Testis (tissue), 5 donors: ENCODE results near the gene GPR42. TPM values are rescaled to one million over a fixed set of nuclear protein-coding genes. Genes with fewer than 3 reads are reported as not detected.

Experiments
- DNase-seq: peaks from one replicate; pipeline ENCODE4 v3.0.0-alpha.2; 2019
- H3K27ac ChIP-seq, 2 donors: fragments of 200-600 bp; sonication (generic); one replicate each; pipeline ENCODE4 v1.5.1; 2019
- H3K27me3 ChIP-seq: fragments of 200-600 bp; sonication (generic); one replicate; pipeline ENCODE4 v1.5.1; 2019
- H3K36me3 ChIP-seq: fragments of 200-600 bp; sonication (generic); one replicate; pipeline ENCODE4 v1.5.1; 2017; ENCODE audit warnings: low read depth; ENCODE audit errors: missing control alignments
- H3K4me1 ChIP-seq: fragments of 200-600 bp; sonication (generic); one replicate; pipeline ENCODE4 v1.5.1; 2019
- H3K4me3 ChIP-seq, 2 donors: fragments of 200-600 bp; sonication (generic); one replicate each; pipeline ENCODE4 v1.5.1; 2017 to 2019
- H3K9me3 ChIP-seq: fragments of 200-600 bp; sonication (generic); one replicate; pipeline ENCODE4 v1.5.1; 2017
- POLR2A ChIP-seq: fragments of 450-650 bp; IDR thresholded peaks from one replicate; pipeline ENCODE4 v1.6.1; 2017; ENCODE audit warnings: antibody characterized with exemption, mild to moderate bottlenecking, moderate library complexity
- WGBS, 2 donors: methylation state at CpG; one replicate each; pipeline ENCODE4 v1.1.5; 2018; 5-methylcytosine and 5-hydroxymethylcytosine counted together
- intact Hi-C: fragments of 100-400 bp; cut with DNase I; formaldehyde crosslinking; loops from one replicate; pipeline ENCODE4 v1.15.1; 2023; ENCODE audit warnings: low total_unique reads
- long read RNA-seq, 2 donors: transcript quantifications; one replicate each; lab custom pipeline, GENCODE V29; 2026
- polyA plus RNA-seq: library from polyadenylated mRNA; stranded (reverse); fragments of 350-450 nt; fragmentation: Illumina TruSeq; extraction: RNeasy Lipid Tissue Mini Kit (QIAGEN cat#74804); gene quantifications from one replicate; pipeline ENCODE4 v1.2.3, GENCODE V29; 2014; ENCODE audit warnings: low read depth, low replicate concordance; ENCODE audit not compliant: insufficient read depth
- total RNA-seq, 2 donors: library from RNA; depleted of rRNA; stranded (reverse); fragments of >200 nt; gene quantifications; one replicate each; pipeline ENCODE4 v1.2.3, GENCODE V29; 2016
- TF ChIP-seq, protein P1 (sequence below), 3 experiments: fragments of 450-650 bp in 2 of 3; fragments of 200-600 bp in 1 of 3; sonication (generic) in 1 of 3; IDR thresholded peaks; one replicate each; pipeline ENCODE4 v1.5.1; 2016 to 2019; ENCODE audit warnings: antibody characterized with exemption in 3 of 3, mild to moderate bottlenecking in 2 of 3, moderate library complexity in 1 of 3

The GPR42 gene, protein sequence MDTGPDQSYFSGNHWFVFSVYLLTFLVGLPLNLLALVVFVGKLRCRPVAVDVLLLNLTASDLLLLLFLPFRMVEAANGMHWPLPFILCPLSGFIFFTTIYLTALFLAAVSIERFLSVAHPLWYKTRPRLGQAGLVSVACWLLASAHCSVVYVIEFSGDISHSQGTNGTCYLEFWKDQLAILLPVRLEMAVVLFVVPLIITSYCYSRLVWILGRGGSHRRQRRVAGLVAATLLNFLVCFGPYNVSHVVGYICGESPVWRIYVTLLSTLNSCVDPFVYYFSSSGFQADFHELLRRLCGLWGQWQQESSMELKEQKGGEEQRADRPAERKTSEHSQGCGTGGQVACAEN
- total RNA-seq (not detected), polyA plus RNA-seq (not detected)
- long read RNA-seq, donor 1, result 0 reads
- long read RNA-seq, donor 2, result 0 reads

- 88 to 98% methylated on average over 5 of the region's 8 CpGs for WGBS, 2 donors
- Histone ChIP-seq H3K9me3 (no peaks in the 10 kb centered on the region), H3K27me3 (no peaks in the 10 kb centered on the region), H3K36me3 (no peaks in the 10 kb centered on the region), H3K4me1 (no peaks in the 10 kb centered on the region), H3K4me3 (no peak within 1 kb of the TSS), H3K27ac (no peak within 1 kb of the TSS)
- intact Hi-C loops, result no loop called here
- DNase-seq, result no peak
- no peak for TF ChIP-seq POLR2A
- TF ChIP-seq, protein P1, sequence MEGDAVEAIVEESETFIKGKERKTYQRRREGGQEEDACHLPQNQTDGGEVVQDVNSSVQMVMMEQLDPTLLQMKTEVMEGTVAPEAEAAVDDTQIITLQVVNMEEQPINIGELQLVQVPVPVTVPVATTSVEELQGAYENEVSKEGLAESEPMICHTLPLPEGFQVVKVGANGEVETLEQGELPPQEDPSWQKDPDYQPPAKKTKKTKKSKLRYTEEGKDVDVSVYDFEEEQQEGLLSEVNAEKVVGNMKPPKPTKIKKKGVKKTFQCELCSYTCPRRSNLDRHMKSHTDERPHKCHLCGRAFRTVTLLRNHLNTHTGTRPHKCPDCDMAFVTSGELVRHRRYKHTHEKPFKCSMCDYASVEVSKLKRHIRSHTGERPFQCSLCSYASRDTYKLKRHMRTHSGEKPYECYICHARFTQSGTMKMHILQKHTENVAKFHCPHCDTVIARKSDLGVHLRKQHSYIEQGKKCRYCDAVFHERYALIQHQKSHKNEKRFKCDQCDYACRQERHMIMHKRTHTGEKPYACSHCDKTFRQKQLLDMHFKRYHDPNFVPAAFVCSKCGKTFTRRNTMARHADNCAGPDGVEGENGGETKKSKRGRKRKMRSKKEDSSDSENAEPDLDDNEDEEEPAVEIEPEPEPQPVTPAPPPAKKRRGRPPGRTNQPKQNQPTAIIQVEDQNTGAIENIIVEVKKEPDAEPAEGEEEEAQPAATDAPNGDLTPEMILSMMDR (IDR thresholded peaks at IDR 0.05), result no peak
Observed at GRCh38 chr19:35370722-35371121, at the start of gene GPR42. Gene GPR42 (plus strand): TSS chr19:35371068. CDS start chr19:35371360, 292 bp downstream.

DNA sequence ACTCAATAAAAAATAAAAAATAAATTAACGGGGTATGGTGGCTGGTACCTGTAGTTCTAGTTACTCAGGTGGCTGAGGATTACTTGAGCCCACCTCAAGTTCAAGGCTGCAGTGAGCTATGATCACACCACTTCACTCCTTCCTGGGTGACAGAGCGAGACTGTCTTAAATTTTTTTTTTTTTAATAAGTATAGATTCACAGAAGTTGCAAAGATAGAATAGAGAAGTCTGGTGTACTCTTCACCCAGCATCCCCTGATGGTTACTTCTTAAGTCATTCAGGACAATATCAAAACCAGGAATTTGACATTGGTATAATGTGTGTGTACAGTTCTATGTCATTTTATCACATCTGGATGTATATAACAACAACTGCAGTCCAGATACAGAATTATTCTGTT, 49.6 kb upstream of the GPR42 start:
- Histone ChIP-seq H3K27ac (no peak overlapping the region), H3K27me3 (no peaks in the 10 kb centered on the region), H3K4me3 (no peak overlapping the region), H3K4me1 (peaks cover 4% of the 10 kb centered on the region), H3K36me3 (no peaks in the 10 kb centered on the region), H3K9me3 (no peaks in the 10 kb centered on the region)
- WGBS, 2 donors, result 89 to 93% methylated on average over 2 of the region's 2 CpGs
- no peak for DNase-seq
- intact Hi-C loops, result no loop called here
- TF ChIP-seq, protein P1 (IDR thresholded peaks at IDR 0.05), result no peak
- no peak for TF ChIP-seq POLR2A

DNA sequence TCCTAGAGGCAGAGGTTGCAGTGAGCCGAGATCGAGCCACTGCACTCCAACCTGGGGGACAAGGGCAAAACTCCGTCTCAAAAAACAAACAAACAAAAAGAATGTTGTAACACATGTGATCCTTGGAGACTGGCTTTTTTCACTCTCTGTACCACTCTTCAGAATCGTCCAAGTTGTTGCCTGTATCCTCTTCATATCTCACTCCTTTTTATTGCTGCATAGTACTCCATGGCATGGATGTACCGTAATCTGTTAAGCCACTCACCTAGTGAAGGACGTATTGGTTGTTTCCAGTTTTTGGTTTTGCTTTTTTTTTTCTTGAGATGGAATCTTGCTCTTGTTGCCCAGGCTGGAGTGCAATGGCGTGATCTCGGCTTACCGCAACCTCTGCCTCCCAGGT, 48.9 kb upstream of the GPR42 start:
- Histone ChIP-seq H3K4me3 (no peak overlapping the region), H3K27ac (no peak overlapping the region), H3K9me3 (no peaks in the 10 kb centered on the region), H3K36me3 (no peaks in the 10 kb centered on the region), H3K4me1 (peaks cover 4% of the 10 kb centered on the region), H3K27me3 (no peaks in the 10 kb centered on the region)
- 94 to 95% methylated on average over 9 of the region's 9 CpGs for WGBS, 2 donors
- intact Hi-C loops, result no loop called here
- DNase-seq, result no peak
- TF ChIP-seq, protein P1 (IDR thresholded peaks at IDR 0.05), result no peak
- no peak for TF ChIP-seq POLR2A

GRCh38 chr19:35327642-35328041, 43.2 kb upstream of the GPR42 start:
- no peak for DNase-seq
- TF ChIP-seq POLR2A, result no peak
- TF ChIP-seq, protein P1 (IDR thresholded peaks at IDR 0.05), result no peak
- WGBS, 2 donors, result 81 to 85% methylated on average over 4 of the region's 4 CpGs
- H3K4me1 ChIP-seq, result no peaks in the 10 kb centered on the region
- no peaks in the 10 kb centered on the region for H3K27me3 ChIP-seq
- H3K9me3 ChIP-seq, result no peaks in the 10 kb centered on the region
- no peaks in the 10 kb centered on the region for H3K36me3 ChIP-seq
- intact Hi-C loops, result no loop called here
- H3K27ac ChIP-seq, result no peak overlapping the region
- H3K4me3 ChIP-seq, result no peak overlapping the region

- WGBS, 2 donors, result 84 to 90% methylated on average over 12 of the region's 12 CpGs
- Histone ChIP-seq H3K9me3 (no peaks in the 10 kb centered on the region), H3K27ac (no peak within 1 kb of the TSS), H3K4me1 (no peaks in the 10 kb centered on the region), H3K27me3 (no peaks in the 10 kb centered on the region), H3K4me3 (no peak within 1 kb of the TSS), H3K36me3 (no peaks in the 10 kb centered on the region)
- DNase-seq, result no peak
- intact Hi-C loops, result no loop called here
- TF ChIP-seq POLR2A, result no peak
- TF ChIP-seq, protein P1 (IDR thresholded peaks at IDR 0.05), result no peak
Observed at GRCh38 chr19:35328851-35329285, 42.0 kb upstream of the GPR42 start, which contains the start of gene CD22. Gene CD22 (plus strand): TSS chr19:35329187. CDS start chr19:35332041, 2,854 bp downstream.
